Ramos (cell line): Measurements from ENCODE around the gene ASB5.
"Not testable (repeated sequence)": the region's sequence is repeated elsewhere in the genome, so short reads cannot be mapped to it uniquely, and the experiment has no call there.

Experiments
- in situ Hi-C: fragments of 300-500 bp; cut with MboI; formaldehyde crosslinking; loops from one replicate; pipeline ENCODE4 v1.14.3; 2022; ENCODE audit warnings: low sequenced_read_pairs; ENCODE audit not compliant: unreplicated experiment

ASB5 gene

GRCh38 chr4:176287546-176287945 is 18.5 kb upstream of the ASB5 start:
- in situ Hi-C loops = no loop called here

GRCh38 chr4:176286728-176287127 is 17.7 kb upstream of the ASB5 start:
- in situ Hi-C loops = no loop called here

DNA sequence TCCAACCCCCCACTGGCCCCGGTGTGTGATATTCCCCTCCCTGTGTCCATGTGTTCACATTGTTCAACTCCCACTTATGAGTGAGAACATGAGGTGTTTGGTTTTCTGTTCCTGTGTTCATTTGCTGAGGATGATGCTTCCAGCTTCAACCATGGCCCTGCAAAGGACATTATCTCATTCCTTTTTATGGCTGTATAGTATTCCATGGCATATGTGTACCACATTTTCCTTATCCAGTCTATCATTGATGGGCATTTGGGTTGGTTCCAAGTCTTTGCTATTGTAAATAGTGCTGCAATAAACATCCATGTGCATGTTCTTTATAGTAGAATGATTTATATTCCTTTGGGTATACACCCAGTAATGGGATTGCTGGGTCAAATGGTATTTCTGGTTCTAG is 10.5 kb upstream of the ASB5 start:
- in situ Hi-C loops = not testable (repeated sequence)

DNA sequence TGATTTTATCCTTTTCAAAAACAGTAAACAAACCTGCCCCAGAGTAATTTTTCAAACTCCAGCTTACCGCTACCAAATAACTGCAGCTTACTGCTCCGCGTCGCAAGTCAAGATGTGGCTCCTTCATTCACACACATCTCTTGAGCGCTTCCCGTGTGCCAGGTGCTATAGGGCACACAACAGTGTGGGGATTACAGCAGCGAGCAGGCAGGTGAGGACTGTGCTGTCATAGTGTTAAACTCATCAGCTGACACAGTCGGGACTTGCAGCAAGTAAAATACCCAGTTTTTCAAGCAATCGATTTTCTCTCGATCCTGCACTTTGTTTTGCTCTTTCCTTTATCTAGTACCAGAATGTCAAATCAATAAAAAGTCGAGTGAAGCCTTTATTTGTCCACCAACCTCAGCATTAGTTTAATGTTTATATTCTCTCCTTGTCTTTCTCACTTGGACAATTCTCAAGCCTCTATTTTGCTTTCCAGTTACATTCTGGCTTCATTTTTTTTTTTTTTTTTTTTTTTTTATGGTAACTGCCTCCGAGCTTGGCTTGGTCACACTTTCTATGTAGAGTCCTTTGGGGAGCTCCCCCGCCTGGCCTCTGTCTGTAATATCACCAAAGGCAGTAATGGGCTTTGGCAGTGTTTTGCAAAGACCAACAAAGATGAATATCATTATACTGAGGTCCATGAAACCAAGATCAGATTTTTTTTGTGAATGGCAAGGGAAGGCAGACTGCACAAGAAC is 8.3 kb upstream of the ASB5 start:
- in situ Hi-C loops = no loop called here

- in situ Hi-C loops = no loop called here
Measured at GRCh38 chr4:176276710-176277109, 7.7 kb upstream of the ASB5 start.

DNA sequence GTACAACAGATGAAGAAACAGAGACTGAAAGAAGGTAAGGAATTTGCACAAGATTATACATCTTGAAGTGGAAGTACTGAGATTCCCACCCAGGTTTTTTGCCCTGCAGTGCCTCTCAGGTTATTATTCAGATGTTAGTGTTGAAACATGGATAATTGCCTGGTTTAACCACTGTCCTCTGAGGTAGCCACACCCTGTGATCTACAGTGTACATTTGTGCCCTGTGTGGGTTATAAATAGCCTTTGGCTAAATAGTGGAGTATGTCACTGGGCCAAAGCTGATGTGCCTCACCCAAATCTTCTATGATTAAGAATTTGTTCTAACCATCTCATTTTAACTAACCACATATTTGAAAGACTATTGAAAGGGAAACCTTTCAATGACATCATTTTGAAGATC is 5.4 kb upstream of the ASB5 start:
- in situ Hi-C loops = no loop called here

- in situ Hi-C loops = no loop called here
Measured at GRCh38 chr4:176273736-176274135, 4.7 kb upstream of the ASB5 start.

DNA sequence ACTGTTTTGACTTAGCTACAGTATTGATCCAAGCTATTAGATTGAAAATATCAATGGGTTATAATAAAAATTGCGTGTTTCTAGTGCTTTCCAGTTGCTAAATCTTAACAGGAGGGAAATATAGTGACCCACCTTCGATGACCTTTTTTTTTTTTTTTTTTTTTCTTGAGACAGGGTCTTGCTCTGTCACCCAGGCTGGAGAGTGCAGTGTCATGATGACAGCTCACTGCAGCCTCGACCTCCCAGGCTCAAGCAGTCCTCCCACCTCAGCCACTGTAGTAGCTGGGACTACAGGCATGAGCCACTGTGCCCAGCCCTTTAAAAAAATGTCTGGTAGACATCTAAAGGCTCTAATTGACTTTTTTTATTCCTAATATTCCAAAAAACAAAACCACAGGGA is 3.8 kb upstream of the ASB5 start:
- in situ Hi-C loops = no loop called here

- in situ Hi-C loops = no loop called here
Measured at GRCh38 chr4:176271749-176272148, 2.7 kb upstream of the ASB5 start.

- in situ Hi-C loops = no loop called here
Measured at GRCh38 chr4:176270669-176271068, 1.6 kb upstream of the ASB5 start.

- in situ Hi-C loops = no loop called here
Measured at GRCh38 chr4:176266026-176266425, 3.0 kb downstream of the ASB5 start.

DNA sequence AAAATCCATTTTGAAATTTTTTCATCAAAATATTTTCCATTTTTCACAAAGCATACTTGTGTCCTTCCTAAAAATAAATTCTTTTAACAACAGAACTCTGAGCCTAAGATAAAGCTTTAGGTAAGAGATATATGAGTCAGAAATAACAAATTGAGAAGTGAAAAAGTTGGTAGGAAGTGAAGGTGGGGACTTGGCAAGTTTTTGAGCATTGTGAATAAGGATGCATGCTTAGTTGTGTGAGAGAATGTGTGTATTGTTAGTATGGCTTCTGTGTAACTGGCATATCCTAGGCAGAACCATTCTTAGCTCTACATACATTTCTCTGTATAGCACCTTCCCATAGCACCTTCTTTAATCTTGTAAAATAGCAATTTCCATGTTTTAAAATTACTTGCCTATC is 6.8 kb downstream of the ASB5 start:
- in situ Hi-C loops = no loop called here

DNA sequence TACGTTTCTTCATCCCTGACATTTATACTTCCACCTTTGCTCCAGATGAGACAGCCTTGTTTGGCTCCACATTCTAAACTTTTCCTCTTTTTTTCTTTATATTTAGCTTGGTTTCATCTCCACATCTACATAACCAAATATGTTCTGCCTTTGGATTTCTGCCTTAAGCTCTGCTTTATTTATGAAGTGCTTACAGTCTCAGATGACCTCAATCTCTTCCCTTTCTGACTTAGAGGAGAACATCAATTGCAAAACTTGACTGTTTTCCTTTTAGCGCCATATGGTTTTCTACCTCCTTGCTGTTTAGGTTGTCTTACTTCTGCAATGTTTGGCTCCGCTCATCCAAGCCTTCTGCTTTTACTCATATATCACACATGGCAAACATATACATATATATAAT is 7.5 kb downstream of the ASB5 start:
- in situ Hi-C loops = no loop called here

GRCh38 chr4:176261018-176261417 is 8.0 kb downstream of the ASB5 start:
- in situ Hi-C loops = no loop called here

DNA sequence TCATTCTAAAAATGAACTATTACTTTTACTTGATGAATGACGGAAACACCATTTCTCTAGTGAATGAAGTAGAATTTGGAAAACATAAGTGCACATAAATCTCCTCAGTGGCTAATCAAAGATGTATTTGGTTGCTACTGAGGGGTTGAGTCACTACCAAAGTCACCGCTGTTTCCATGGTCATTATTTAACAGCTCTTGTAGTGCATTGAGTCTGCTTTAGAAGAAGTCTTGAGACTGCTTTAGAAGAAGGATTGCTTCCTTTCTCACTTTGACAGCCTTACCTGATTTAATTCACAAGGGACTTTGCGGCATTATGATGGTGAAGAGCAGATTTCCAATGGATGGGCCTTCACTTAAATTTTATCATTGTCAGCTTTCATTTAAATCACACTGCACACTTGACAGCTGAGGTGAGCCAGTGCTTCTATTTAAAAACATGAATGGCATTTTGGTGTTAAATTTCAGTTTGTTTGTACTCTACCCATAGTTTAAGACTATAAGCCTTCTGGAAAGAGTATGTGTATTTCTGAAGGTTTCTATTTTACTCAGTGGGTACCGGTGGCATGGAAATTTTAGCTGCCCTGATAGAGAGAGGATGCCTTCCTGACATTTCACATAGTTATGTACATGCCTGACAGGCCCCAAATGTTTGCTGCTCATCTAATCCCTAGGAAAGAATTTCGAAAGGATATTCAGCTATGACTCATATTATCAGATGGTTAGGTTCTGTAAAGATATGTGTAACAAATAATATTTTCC is 9.5 kb downstream of the ASB5 start:
- in situ Hi-C loops = no loop called here

GRCh38 chr4:176258135-176258534 is 10.9 kb downstream of the ASB5 start:
- in situ Hi-C loops = no loop called here

DNA sequence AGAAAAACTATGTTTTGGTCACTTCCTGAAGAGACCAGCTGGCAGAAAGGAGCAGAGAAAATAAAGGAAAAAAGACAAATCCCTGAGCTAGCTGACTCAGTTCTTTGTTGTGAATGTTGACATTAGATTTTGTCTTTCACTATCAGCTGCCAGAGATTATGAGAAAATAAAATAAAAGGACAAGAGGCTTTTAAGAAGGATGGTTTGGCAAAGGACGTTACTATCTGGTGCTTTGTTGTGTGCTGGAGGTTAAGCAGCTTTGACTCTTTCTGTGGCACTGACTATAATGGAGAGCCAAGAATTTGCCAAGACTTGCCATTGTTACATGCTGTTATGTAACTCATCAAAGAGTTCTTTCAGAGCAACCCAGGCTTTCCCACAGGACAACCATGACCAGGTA is 12.1 kb downstream of the ASB5 start:
- in situ Hi-C loops = no loop called here

DNA sequence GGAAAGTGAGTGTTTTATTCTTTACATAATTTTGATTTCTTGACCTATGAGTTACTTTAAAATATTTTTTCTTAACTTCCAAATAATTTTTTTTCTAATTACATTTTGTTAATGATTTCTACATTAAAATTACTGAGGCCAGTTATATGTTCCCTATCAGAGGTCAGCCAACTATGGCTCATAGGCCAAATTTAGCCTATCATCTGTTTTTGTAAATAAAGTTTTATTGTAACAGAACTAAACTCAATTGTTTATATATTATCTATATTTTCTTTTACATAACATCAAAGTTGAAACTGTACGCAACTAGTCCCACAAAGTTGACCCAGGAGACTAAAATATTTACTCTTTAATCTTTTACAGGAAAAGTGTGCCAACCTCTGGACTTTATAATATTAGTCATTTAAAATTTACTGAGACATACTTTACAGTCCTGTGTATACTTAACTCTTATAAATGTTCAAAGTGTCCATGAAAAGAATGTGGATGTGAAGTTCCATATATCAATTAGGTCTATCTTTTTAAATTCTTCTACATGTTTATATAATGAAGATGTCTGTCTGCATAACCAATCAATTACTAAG is 26.2 kb downstream of the ASB5 start:
- in situ Hi-C loops = no loop called here

DNA sequence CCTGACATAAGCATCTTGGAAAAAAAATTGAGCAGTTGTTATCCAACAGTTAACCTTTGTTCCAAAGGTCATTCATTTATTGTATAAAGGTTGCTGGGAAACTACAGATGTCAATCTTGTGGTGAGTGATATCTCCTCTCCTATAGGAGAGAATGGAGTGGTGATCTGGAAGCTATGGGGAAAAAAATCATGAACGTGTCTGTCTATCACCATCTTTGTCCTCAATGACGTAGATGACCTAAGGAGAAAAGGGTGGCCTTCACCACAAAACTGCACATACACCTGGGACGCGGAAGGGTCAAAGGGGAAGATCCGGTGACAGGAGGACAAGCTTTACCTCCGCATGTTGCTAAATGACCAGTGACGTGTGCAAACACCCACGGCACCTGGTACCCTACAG is 27.3 kb downstream of the ASB5 start:
- in situ Hi-C loops = no loop called here

DNA sequence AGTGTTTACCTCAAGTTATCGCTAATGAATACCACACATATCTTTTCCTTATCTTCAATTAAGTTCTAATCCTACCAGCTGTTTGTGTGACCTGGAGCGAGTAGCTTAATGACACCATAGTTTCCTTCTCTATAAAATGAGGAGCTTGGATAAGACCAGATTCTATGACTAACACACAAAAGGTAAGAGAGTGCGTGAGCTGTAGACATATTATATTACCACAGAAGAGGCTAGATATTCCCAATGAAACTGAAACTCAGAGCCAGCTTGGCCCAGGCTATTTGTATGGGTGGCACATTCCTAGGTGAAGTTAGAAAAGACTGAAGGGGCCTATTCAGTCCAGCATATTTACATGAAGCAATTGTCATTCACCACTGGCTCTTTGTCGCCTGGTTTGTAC is 30.2 kb downstream of the ASB5 start:
- in situ Hi-C loops = no loop called here

GRCh38 chr4:176238157-176238610 is 30.8 kb downstream of the ASB5 start:
- in situ Hi-C loops = no loop called here
